HG03280 (cell line): ENCODE results near the gene SCTR.
"Not testable (repeated sequence)": the region's sequence is repeated elsewhere in the genome, so short reads cannot be mapped to it uniquely, and the experiment has no call there.

Experiments
- ATAC-seq: cut with Tn5 transposase; IDR thresholded peaks from one replicate; pipeline ENCODE4 v1.9.1; 2021; ENCODE audit warnings: mild to moderate bottlenecking, moderate library complexity; ENCODE audit not compliant: unreplicated experiment

Gene SCTR

GRCh38 chr2:119417908-119418307, 106.4 kb downstream of the SCTR start:
- no peak for ATAC-seq

GRCh38 chr2:119416299-119416923, 107.9 kb downstream of the SCTR start:
- ATAC-seq, result no peak

DNA sequence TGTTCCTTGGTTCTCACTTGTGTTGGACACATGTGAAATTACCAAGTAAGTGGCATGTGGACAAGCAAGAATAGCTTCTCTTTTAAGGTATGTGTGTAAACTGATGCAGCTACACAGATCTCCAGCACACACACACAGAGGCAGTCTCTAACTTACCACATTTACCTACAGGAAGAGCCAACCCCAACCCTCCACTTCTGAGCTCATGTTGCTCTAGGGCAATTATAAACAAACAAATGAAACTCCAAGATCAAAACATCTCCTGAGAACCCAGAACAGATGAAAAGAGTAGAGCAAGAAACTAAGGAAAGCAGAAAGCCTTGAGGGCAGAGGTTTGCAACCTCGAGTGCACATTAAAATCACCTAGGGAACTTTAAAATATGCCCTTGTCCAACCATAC, 108.7 kb downstream of the SCTR start:
- ATAC-seq, result no peak

DNA sequence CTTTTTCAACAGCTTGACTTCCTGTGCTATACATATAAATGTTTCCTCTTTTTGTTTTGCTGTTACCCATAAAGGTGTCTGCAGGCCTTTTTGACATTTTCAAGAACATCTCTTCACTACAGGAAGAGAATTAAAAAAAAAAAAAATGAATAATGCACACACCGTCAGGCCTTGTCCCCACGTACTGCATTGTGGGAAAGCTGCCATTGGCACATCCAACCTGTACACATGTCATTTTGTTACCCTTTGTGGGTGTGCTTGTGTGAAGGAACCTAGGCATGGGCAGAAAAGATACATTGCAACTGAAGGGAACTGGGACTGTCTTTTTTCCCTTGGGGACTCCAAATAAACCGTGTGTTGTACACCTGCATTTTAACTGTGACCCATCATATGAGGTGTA, 109.4 kb downstream of the SCTR start:
- ATAC-seq, result no peak

DNA sequence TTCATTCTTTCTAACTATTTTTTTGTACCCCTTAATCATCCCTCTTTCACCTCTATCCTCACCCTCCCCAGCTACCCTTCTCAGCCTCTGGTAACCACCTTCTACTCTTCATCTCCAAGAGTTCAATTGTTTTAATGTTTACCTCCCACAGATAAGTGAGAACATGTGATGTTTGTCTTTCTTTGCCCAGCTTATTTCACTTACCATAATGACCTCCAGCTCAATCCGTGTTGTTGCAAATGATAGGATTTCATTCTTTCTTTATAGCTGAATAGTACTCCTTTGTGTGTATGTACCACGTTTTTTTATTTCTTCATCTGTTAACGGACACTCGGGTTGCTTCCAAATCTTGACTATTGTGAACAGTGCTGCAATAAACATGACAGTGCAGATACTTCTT, 114.8 kb downstream of the SCTR start:
- ATAC-seq, result no peak

DNA sequence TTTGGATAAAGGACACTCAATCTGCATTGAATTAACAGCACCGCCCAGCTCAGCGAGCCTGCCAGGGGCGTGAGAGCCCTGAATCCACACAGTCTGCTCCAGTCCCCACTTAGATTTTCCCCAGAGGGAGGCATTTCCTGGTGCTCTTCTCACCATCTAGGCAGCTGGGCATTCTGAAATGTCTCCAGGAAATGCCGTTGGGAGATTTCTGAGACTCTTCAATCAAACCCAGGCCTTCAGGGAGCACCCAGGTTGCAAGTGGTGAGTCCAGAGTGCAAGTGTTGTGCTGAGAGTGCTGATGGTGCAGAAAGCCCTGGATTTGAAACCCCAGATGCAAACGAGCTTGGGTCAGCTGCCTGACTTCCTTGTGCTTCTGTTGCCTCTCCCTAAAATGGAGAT, 116.1 kb downstream of the SCTR start:
- no peak for ATAC-seq

- ATAC-seq, result peak; percentile 61
Measured at GRCh38 chr2:119407430-119408220, 116.7 kb downstream of the SCTR start.

DNA sequence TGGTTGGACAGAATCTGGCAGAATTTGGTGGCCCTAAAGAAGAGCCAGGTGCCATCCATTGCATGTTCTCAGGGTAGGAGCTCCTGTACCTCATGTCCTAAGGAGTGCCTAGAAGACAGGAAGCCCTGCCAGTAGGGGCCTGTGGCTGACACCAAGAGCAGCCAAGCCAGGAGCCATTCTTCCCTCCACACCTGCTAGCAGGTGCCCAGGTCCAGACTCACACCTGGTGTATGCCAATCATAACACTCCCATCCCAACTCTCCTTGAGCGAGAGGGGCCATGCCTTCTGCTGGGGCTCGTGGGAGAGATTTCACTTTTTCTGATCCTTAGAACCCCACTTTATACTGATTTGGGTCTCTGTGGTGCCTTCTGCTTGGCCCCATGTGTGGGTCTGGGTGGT, 119.1 kb downstream of the SCTR start:
- no peak for ATAC-seq

DNA sequence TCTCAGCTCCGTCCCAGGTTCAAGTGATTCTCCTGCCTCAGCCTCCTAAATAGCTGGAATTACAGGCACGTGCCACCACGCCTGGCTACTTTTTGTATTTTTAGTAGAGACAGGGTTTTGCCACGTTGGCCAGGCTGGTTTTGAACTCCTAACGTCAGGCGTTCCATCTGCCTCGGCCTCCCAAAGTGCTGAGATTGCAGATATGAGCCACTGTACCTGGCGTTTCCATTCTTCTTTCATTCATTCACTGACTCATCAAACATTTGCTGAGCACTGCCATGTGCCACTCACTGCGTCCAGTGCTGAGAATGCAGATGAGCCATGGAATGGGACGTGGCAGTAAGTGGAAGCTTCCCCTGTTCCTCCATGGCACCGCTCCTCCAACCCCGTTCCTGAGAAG, 120.7 kb downstream of the SCTR start:
- ATAC-seq, result not testable (repeated sequence)

DNA sequence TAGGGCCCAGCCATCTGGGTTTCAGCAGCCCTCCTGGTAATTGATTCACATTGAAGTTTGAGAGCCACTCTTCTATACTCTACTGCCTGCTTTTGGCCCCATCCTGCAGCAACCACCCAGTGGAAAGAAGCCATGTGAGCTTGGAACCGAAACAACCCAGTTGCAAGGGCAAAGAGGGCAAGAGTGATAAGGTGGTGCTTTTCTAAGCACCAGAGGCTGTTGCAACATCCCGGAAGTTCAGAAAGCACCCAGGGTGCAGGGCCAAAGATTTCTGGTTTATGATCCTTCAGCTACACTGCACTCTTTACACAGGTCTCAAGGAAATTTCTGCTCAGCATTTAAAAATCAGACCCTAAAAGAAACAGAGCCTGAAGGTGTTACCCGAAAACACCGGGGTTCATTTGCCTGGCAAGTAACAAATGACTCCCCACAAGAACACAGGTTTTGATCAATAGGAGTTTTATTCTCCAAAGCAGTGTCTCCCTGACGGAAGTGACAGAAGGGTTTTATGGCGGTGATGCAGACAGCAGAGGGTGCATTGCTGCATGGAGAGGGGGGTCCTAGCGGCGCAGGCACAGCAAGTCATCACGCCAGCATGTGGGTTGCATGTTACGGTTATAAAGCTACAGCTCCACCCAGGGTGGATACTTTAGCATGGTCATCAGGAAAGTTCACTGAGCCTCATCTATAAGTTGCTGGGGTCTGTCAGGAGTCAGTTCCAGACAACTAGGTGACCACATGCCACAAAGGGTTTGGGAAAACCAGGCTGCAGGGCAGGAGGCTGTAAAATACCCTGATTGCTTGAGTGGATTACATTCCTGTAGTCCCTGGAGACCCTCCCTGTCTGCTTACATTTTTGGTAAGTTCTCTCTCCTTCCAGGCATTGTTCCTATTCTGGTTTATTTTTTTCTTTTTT, 121.4 kb downstream of the SCTR start:
- ATAC-seq, result no peak

DNA sequence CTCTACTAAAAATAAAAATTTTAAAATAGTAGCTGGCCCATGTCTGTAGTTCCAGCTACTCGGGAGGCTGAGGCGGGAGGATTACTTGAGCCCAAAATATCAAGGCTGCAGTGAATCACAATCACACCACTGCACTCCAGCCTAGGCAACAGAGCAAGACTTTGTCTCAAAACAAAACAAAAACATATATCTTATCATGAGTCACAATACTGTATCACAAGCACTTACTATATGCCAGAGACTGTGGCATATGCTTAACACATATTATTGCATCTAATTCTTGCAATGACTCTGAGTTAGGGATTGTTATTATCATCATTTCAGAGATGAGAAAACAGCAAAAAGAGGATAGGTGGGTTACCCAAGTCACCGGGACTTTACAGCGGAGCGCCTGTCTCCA, 122.2 kb downstream of the SCTR start:
- ATAC-seq, result no peak

DNA sequence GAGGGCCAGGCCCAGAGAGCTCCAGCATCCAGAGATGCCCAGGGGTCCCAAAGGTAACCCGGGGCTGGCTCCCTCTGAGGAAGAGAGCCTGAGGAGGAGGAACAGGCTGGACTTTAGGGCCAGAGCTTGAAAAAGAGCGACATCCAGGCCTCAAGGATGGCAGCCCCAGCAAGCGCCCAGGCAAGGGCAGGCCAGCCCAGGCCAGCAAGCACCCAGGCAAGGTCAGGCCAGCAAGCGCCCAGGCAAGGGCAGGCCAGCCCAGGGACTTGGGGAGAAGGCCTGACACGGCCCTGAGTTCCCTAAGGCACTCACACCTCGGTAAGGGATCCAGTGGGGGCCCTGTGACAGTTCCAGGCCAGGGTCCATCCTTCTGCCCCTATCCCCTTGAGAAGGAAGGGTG, 127.1 kb downstream of the SCTR start:
- no peak for ATAC-seq

DNA sequence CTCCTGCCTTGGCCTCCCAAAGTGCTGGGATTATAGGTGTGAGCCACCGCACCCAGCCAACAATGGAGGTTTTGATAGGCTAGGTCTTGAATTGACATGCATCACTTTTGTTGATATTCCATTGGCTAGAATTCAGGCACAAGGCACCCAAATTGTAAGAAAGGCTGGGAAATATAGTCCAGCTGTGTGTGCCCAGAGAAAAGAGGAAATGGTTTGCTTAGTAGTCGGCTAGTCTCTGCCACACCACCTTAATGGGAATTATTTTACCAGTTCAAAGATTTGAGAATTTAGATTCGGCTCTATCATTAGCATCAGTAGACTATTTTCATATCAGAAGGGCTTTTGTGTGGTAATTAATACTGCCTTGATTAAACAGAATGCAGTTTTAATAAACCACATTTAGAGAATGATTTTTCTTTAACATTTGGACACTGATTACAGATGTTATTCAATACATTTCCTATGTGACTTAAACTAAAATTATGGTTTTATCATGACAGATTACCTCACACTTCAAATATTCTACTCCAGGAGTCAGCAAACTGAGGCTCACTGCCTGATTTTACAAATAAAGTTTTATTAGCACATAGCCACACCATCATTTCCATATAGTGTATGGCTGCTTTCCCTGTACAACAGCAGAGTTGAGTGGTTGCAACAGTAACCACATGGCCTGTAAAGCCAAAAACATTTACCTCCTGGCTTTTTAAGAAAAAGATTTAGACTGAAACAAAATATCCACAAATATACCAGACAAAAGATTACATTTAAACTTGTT, 130.1 kb downstream of the SCTR start:
- ATAC-seq, result no peak
